HG02884 (cell line): ENCODE data around the gene ZBTB2.

ENCODE experiments used
- ATAC-seq: cut with Tn5 transposase; IDR thresholded peaks from one replicate; pipeline ENCODE4 v1.9.1; 2021; ENCODE audit warnings: mild to moderate bottlenecking, moderate library complexity; ENCODE audit not compliant: unreplicated experiment

The ZBTB2 gene, protein sequence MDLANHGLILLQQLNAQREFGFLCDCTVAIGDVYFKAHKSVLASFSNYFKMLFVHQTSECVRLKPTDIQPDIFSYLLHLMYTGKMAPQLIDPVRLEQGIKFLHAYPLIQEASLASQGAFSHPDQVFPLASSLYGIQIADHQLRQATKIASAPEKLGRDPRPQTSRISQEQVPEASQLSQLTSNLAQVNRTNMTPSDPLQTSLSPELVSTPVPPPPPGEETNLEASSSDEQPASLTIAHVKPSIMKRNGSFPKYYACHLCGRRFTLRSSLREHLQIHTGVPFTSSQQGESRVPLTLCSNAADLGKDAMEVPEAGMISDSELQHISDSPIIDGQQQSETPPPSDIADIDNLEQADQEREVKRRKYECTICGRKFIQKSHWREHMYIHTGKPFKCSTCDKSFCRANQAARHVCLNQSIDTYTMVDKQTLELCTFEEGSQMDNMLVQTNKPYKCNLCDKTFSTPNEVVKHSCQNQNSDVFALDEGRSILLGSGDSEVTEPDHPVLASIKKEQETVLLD

GRCh38 chr6:151391471-151392413 lies at the start of gene ZBTB2:
Gene ZBTB2, minus strand, starts transcription at chr6:151391559. Its CDS starts 17,922 bp downstream, at chr6:151373637.
- ATAC-seq = peak; percentile 13

DNA sequence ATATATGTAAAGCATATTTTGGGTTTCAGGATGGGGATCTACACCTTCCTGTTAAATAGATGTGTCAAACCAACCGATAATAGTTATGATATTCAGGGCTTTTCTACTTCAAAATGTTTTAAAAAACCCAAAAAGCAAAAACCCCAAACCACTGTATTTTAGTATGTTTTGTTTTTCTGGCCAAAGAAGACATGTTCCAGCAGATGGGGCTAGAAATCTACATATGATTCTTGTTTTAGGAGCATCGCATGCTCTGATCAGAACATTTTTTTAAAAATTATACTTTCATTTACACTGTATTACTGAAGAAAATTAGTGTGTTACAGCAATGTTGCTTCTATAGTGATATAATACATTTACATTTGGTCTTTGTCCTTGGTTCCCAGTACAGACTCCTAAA lies 49.6 kb upstream of the ZBTB2 start:
- no peak for ATAC-seq

DNA sequence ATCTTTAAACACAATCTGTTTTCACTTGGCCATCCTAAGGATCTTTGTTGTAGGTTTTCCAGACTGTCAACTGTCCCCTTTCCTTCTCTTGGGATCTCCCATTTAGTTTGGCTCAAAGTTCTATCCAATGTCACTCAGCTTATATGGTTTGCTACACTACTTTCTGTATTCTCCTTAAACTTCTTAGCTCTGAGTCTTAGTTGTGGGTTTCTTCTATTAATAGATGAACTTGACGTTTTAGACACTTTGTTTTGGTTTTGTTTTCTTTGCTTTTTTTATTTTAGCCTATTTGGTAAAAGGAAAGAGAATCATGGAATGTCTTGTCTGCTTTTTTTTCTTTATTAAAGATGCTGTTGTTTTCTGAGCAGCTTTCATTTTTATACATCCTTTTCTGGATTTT lies 49.1 kb upstream of the ZBTB2 start:
- ATAC-seq = peak; percentile 56

DNA sequence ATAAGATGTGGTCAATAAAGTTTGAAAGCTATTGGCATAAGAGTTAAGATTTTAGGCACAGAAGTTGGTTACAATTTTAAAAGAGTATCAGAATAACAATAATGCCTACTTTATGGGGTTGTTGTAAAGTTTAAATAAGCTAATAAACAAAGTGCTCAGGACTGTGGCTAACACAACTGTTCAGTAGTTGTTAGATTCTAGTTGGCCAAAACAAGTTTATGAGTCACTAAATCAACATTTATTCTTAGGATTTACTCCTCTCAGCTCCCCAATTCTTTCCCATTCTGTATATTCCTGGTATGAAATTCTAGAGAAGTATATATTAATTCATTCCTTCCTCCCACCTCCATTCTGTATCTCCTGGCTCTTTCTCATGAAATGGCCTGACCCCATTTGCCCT lies 46.0 kb upstream of the ZBTB2 start:
- no peak for ATAC-seq

- no peak for ATAC-seq
Observed at GRCh38 chr6:151436802-151437201, 45.4 kb upstream of the ZBTB2 start.

DNA sequence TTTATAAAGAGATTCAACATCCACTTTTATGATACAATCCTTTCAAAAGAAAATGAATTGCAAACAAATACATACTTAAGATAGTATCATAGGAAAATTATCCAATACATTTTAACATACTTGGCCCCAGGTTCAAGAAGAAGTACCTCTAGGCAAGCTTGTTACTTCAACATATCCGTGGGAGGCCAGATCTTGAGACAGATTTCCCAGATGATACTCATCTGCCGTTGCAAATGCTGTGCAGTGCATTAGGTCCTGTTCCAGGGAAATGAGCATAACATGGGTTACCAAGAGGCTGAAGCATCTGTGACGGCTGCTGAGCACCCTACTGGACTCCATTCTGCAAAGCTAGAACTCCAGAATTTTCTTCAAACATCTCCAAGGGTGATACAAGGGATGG lies 44.9 kb upstream of the ZBTB2 start:
- no peak for ATAC-seq

DNA sequence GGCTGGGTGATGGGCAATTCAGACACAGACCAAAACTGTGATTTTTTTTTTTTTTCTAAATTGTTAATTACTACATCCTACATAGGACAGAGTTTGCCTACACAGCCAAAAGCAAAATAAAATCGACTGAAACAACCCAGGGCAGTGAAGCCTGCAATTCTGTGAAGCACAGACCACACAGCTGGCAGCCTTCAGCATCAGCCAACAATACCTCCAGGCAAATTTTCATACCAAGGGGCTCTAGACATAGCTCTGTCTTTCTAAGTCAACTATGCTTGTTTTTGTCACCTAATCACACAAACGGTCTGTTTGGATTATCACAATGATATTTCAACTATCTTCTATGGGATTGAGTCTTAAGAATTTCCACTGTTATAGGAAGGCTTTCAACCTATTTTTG lies 43.0 kb upstream of the ZBTB2 start:
- no peak for ATAC-seq

- no peak for ATAC-seq
Observed at GRCh38 chr6:151432651-151433050, 41.3 kb upstream of the ZBTB2 start.

- no peak for ATAC-seq
Observed at GRCh38 chr6:151431337-151431736, 40.0 kb upstream of the ZBTB2 start.

DNA sequence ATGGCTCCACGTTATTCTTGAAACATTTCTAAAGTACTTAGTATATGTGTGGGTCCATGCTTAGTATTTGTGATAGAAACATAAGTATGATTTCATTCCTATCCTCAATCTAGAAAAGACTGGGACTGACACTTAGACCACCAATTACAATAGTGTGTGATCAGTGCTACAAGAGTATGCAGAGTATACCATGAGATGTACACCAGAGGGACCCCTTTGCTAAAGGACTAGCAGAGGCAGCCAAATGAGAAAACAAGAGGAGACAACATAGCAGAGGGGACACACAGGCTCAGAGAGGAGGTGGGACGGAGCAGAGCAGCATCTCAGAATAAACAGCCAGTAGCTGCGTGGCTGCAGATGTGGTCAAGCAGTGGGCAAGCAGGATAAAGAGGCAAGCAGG lies 39.5 kb upstream of the ZBTB2 start:
- ATAC-seq = no peak

GRCh38 chr6:151428093-151428735 lies 36.9 kb upstream of the ZBTB2 start:
- no peak for ATAC-seq

GRCh38 chr6:151425561-151425960 lies 34.2 kb upstream of the ZBTB2 start:
- no peak for ATAC-seq

DNA sequence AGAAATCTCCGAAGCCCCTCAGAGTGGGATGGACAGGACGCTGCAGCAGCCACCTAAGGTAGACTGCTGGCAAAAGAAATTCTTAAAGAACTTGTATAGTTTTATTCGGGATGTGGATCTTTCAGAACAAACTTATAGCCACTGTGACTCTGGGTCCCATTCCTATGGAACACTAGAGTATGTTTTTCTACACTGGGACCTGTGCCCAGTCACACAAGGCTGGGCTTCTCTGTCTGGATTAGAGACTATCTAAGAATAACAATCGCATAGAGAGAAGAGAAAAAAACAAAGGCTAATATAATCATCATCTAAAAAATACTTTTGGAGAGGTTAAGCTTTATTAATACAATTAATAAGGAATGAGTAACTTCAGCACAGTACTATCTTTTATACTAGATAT lies 31.6 kb upstream of the ZBTB2 start:
- no peak for ATAC-seq

DNA sequence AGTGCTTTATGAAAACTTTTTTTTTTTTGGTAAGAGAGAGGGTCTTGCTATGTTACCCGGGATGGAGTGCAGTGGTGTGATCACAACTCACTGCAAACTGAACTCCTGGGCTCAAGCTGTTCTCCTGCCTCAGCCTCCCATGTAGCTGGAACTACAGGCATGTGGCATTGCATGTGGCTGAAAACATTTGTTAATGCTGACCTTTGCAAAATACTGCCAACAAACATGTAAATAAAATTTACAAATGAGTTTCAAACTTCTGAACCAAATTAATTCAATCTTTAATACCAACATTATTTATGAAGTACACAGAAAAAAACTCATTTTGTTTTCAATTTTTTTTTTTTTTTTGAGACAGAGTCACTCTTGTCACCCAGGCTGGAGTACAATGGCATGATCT lies 26.1 kb upstream of the ZBTB2 start:
- ATAC-seq = no peak

DNA sequence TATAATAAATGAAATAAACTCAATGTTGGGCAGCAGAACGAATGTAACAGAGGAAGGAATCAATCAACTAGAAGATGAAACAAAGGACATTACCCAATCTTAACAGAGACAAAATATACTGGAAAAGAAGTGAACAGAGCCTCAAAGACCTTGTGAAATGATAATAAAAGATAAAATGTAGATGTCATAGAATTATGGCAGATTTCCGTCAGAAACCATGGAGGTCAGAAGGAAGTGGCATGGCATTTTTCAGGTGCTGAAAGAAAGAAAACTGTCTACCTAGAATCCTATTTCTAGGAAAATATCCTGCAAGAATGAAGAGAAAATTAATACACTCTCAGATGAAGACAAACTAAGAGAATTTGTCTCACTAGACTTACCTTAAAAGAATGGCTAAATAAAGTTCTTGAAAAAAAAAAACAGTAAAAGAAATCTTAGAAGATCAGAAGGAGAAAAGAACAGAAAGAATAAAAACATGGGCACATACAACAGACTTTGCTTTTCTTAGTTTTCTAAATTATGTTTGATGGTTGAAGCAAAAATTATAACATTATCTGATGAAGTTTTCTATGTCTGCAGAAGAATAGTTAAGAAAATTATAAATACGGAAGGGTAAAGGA lies 23.4 kb upstream of the ZBTB2 start:
- ATAC-seq = no peak

DNA sequence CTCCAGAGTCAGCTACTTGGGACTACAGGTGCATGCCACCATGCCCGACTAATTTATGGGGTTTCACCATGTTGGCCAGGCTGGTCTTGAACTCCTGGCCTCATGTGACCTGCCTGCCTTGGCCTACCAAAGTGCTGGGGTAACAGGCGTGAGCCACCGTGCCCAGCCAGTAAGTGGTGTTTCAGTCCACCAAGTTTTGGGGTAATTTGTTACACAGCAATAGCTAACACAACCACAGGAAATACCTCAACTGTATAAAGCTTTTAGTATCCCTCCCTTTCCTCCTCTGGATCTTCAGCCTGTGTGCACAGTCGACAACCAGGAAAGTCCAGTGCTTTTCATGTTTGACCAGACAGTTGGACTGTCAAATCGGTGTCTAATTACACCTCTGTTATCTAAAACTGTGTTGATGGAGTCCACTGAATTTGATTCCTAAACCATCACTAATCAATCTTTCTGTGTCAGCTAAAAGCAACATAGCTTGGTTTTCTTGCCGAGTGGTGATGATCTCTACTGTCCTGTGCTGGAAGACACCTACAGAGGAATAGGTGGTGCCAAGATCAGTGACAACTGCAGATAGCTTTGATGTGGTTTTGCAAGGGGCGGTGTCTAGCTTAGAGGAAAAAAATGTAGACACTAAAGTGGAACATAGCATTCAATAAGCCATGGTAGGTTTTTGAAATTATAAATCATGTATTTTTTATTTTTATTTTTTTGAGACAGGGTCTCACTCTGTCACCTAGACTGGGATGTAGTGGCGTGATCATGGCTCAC lies 22.2 kb upstream of the ZBTB2 start:
- no peak for ATAC-seq

DNA sequence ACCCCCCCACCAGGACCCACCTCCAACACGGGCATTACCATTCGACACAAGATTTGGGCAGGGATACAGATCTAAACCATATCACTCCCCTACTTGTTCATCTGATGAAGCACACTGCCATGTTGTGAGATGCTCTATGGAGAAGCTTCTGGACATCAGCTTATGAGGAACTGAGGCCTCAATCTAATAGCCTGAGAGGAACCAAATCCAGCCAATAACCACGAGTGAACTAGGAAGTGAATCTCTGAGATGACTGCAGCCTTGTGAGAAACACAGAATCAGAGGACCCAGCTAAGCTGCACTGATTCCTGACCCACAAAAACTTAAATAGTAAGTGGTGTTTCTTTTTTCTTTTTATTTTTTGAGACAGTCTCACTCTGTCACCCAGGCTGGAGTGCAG lies 21.6 kb upstream of the ZBTB2 start:
- ATAC-seq = no peak

- no peak for ATAC-seq
Observed at GRCh38 chr6:151409679-151410078, 18.3 kb upstream of the ZBTB2 start.

DNA sequence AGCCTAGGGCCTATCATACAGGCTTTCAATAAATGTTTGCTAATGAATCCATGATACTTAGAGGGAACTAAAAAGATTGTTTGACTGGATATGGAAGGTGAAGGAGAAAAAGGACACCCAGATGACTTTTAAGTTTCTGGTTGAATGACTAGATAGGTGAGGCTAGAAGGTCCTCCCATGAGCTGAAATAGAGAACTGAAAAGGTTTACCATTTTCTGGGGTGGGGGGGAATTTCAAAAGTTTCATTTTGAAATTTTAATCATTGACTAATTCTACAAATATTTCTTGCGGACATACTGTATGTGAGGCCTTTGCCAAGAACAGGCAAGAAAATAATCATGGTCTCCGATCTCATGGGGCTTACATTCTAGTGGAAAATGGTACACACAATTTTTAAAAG lies 17.9 kb upstream of the ZBTB2 start:
- ATAC-seq = no peak

GRCh38 chr6:151408858-151409257 lies 17.5 kb upstream of the ZBTB2 start:
- no peak for ATAC-seq
